AG09319 (cell line): Measurements from ENCODE around the gene ZC3H7A.

Experiments
- DNase-seq: peaks from one replicate; pipeline ENCODE4 v3.0.0-alpha.2; 2010; ENCODE audit warnings: low read depth; ENCODE audit errors: extremely low read depth
- TF ChIP-seq, protein P1 (sequence below): IDR thresholded peaks from 2 replicates; pipeline ENCODE4 v1.5.1; 2011; ENCODE audit warnings: low read depth, mild to moderate bottlenecking, inconsistent platforms, low read length, moderate library complexity

Gene ZC3H7A

DNA sequence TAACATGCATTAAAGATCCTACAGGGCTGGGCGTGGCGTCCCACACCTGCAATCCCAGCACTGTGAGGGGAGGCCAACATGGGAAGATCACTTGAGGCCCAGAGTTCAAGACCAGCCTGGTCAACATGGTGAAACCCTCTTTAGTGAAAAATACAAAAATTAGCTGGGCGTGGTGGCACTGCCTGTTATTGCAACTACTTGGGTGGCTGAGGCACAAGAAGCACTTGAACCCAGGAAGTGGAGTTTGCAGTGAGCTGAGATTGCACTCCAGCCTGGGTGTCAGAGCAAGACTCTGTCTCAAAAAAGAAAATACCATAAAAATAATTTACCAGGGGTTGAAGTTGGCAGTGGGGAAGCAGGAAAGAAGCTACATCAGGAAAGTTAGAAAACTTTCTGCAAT lies 67.3 kb downstream of the ZC3H7A start:
- TF ChIP-seq, protein P1, sequence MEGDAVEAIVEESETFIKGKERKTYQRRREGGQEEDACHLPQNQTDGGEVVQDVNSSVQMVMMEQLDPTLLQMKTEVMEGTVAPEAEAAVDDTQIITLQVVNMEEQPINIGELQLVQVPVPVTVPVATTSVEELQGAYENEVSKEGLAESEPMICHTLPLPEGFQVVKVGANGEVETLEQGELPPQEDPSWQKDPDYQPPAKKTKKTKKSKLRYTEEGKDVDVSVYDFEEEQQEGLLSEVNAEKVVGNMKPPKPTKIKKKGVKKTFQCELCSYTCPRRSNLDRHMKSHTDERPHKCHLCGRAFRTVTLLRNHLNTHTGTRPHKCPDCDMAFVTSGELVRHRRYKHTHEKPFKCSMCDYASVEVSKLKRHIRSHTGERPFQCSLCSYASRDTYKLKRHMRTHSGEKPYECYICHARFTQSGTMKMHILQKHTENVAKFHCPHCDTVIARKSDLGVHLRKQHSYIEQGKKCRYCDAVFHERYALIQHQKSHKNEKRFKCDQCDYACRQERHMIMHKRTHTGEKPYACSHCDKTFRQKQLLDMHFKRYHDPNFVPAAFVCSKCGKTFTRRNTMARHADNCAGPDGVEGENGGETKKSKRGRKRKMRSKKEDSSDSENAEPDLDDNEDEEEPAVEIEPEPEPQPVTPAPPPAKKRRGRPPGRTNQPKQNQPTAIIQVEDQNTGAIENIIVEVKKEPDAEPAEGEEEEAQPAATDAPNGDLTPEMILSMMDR = no peak
- no peak for DNase-seq

DNA sequence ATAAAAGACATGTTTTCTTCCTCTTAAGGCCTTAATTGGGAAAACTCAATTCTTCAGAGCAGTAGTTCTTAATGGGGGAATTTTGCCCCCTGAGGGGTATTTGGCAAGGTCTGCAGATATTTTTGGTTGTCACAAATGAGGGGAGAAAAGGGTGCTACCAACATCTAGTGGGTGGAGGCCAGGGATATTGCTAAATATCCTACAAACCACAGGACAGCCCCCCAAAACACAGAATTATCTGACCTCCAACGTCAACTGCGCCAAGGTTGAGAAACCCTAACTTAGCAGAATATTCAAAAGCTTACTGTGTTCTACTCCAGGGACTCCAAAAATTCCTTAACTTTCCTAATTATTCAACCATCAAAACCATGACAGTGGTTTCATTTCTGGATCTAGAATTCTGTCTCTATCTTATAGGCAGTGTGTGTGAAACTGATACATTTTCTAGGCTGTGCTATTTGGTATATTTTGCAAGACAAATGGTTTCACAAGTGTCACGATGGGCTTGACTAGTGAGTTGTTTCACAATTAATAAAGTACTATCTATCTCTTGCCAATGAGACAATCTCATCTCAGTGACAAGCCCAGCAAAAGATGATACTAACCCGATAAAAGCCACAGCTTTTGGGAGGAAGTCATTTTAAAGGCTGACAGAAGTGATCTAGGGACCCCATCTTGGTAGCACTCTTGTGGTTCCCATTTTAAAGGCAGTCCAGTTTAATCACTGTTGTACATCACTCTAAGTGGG lies 69.1 kb downstream of the ZC3H7A start:
- no peak for DNase-seq
- TF ChIP-seq, protein P1 = no peak

DNA sequence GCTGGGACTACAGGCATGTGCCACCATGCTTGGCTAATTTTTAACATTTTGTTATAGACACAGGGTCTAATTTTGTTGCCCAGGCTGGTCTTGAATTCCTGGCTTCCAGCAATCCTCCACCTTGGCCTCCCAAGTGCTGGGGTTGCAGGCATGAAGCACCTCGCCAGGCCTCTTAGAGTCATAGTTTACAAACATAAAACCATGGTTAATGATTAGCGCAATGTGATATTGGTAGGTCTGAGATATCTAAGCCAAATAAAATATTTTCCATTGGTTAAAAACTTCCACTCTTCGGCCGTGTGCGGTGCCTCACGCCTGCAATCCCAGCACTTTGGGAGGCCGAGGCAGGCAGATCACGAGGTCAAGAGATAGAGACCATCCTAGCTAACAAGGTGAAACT lies 71.0 kb downstream of the ZC3H7A start:
- TF ChIP-seq, protein P1 = no peak
- DNase-seq = no peak

DNA sequence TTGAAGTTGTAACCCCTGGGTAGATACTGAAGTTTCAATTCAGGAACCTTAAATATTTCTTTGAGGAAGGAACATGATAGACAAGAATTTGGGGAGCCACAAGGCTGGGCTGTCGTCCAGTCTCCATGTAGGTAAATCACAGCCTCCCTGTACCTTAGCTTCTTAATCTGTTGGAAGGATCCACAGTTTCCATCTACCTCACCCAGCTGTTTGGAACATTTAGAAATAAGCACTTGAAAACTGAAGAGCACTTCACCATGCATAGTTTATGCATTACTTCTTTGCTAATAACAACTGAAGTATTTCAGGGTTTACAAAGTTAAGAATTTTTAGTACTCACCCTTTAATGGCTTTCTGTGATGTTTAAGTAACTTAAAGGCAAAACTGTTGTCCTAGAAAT lies 71.6 kb downstream of the ZC3H7A start:
- TF ChIP-seq, protein P1 = no peak
- DNase-seq = no peak

DNA sequence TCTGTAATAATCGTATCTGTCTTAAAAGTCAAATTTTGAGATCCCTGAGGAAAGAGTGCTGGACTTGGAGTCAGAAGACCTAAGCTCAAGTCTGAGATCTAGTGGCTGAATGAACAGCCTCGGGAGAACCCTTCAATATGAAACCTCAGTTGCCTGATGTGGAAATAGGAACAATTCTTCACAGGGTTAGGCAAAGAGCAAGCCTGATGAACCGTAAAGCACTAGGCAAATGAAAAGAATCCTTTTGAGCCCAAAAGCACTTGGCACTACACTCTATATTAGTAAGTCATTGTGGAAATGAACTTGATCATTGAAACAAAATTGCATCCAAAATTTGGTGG lies 74.6 kb downstream of the ZC3H7A start:
- TF ChIP-seq, protein P1 = no peak
- DNase-seq = no peak

DNA sequence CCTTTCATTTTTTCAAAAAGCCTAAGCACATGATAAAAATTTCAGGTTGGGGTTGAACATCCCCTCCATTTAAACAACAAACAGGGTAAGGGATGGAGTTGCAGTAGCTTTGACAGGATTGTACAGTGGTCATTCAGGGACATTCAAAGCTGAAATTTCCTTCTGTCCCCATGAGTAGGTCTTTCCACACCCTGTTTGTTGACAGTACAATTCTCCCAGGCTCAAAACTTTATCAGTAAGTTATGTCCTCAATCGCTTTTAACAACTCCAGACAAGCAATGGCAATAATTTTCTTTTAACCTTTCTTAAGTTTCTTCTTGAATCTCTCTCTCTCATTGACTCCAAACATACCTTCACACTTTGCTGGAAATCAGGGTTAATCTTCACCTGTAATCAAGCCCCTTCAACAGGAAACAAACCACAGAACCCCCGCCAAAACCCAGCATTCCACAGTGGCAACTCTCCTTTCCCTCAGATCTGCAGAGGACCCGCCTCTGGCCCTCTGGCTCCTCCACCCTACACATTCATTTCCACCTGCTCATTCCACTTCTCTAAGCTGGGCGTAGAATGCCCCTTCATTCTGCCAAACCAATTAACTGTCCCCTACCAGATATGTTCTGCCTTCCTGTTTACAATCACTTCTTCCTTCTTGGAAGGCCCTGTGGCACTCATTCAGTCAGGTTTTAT lies 75.1 kb downstream of the ZC3H7A start:
- TF ChIP-seq, protein P1 = no peak
- DNase-seq = no peak

DNA sequence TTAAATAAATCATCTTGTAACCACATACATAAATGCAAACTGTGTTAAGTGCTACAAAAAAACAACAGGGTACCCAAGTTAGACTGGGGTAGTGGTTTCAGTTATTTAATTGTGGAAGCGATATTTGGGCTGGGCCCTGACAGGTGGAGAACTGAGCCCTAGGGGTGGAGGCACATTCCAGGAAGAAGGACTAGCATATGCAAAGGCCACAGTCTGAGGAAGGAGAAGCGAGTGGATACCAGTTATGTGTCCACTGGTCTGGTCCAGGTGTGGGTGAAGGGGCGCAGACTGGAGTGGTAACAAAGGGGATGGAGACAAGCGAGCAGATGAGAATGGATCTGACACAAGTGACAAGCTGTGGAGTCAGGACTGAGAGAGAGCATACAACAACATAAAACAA lies 77.3 kb downstream of the ZC3H7A start:
- TF ChIP-seq, protein P1 = no peak
- no peak for DNase-seq
